ENCODE results near the gene OXSM. TPM values are rescaled to one million over a fixed set of nuclear protein-coding genes. Genes with fewer than 3 reads are reported as not detected.

The OXSM gene
- total and polyA plus RNA-seq, 12 donors, result 12.7 to 26.1 (median 16.1) TPM

DNA sequence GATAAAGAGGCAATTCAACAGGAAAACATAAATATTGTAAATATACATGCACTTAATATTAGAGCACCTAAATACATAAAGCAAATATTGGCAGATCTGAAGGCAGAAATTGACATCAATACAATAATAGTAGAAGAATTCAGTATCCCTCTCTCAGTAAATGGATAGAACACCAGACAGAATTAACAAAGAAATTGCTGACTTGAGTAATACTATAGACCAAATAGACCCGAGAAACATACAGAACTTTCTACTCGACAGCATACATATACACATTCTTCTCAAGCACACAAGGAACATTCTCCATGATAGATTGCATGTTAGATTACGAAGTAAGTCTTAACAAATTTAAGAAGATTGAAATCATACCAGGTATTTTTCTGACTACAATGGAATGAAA lies 50.2 kb downstream of the OXSM start:
- 94% methylated on average over 3 of the region's 3 CpGs for WGBS, 2 donors
- TF ChIP-seq, protein P1, sequence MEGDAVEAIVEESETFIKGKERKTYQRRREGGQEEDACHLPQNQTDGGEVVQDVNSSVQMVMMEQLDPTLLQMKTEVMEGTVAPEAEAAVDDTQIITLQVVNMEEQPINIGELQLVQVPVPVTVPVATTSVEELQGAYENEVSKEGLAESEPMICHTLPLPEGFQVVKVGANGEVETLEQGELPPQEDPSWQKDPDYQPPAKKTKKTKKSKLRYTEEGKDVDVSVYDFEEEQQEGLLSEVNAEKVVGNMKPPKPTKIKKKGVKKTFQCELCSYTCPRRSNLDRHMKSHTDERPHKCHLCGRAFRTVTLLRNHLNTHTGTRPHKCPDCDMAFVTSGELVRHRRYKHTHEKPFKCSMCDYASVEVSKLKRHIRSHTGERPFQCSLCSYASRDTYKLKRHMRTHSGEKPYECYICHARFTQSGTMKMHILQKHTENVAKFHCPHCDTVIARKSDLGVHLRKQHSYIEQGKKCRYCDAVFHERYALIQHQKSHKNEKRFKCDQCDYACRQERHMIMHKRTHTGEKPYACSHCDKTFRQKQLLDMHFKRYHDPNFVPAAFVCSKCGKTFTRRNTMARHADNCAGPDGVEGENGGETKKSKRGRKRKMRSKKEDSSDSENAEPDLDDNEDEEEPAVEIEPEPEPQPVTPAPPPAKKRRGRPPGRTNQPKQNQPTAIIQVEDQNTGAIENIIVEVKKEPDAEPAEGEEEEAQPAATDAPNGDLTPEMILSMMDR (IDR thresholded peaks at IDR 0.05), result no peak
- intact Hi-C loops (cut with DNase I), result loop anchor here in 5 of 10 donors (5.0 to 10.0 kb wide), 3 partner anchors 865 to 875 kb away; no protein-coding TSS in a partner anchor
- H3K27me3 ChIP-seq, result peaks cover 0 to 3% (median 0%) of the 10 kb centered on the region in 7 donors
- DNase-seq (no peak), ATAC-seq (no peak)
- H3K4me3 ChIP-seq, result no peak overlapping the region
- peaks cover 0 to 5% (median 0%) of the 10 kb centered on the region in 11 donors for H3K9me3 ChIP-seq
- no peaks in the 10 kb centered on the region for H3K4me1 ChIP-seq
- no peak overlapping the region for H3K27ac ChIP-seq
- no peaks in the 10 kb centered on the region for H3K36me3 ChIP-seq

DNA sequence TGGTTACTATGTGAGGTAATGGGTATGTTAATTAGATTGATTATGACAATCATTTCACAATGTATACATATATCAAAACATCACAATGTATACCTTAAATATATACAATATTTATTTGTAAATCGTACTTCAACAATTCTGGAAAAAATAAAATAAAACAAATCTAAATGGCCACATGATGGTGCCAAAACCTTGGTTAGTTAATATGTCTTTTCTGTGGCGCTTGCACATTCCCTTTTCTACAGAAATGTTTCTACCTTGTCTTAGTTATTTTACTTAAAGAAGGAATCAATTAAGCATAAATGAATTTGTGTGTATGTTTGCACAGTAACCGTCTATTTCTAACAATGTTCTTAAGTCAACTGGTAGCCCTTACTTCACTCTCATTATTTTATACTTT lies 53.4 kb downstream of the OXSM start:
- no peaks in the 10 kb centered on the region for H3K4me1 ChIP-seq
- H3K4me3 ChIP-seq, result no peak overlapping the region
- no peaks in the 10 kb centered on the region for H3K36me3 ChIP-seq
- H3K9me3 ChIP-seq, result peaks cover 0 to 3% (median 0%) of the 10 kb centered on the region in 11 donors
- TF ChIP-seq, protein P1 (IDR thresholded peaks at IDR 0.05), result peak in 7 of 9 donors; percentile 27 to 55 (median 29)
- 54 to 70% methylated on average over 3 of the region's 3 CpGs for WGBS, 2 donors
- intact Hi-C loops (cut with DNase I), result loop anchor here in 6 of 10 donors (2.0 to 10.0 kb wide), 4 partner anchors 861 to 871 kb away; no protein-coding TSS in a partner anchor
- DNase-seq (no peak), ATAC-seq (no peak)
- H3K27ac ChIP-seq, result no peak overlapping the region
- no peaks in the 10 kb centered on the region for H3K27me3 ChIP-seq

Other genes starting within 250 kb of the OXSM start
- 100 to 1,000 TPM in 7 of 10 donors, 10 to 100 TPM in 3; 87.4 to 126 (median 102) TPM for gene TOP2B, start 125.2 kb upstream of the OXSM start, total RNA-seq
- gene TOP2B, start 125.2 kb upstream of the OXSM start, polyA plus RNA-seq, result 10 to 100 TPM; 34.2 to 47.2 TPM
- gene NGLY1, start 6.6 kb upstream of the OXSM start, total RNA-seq, result 10 to 100 TPM; 23.4 to 40.3 (median 27.8) TPM
- 10 to 100 TPM; 25.4 to 33.9 TPM for gene NGLY1, start 6.6 kb upstream of the OXSM start, polyA plus RNA-seq